Loucy (cell line): ENCODE data around the gene SAC3D1.

Experiments used
- H2AFZ ChIP-seq: fragments of 200-600 bp; sonication (generic); 2 replicates; pipeline ENCODE4 v1.6.0; 2016; ENCODE audit warnings: antibody characterized with exemption, mild to moderate bottlenecking, low read length, moderate library complexity
- H3F3A ChIP-seq: fragments of 200-600 bp; 2 replicates; pipeline ENCODE4 v1.6.0; 2016; ENCODE audit warnings: antibody characterized with exemption, low read depth, mild to moderate bottlenecking
- H3K27me3 ChIP-seq: fragments of 200-600 bp; sonication (generic); 2 replicates; pipeline ENCODE4 v1.6.1; 2014; ENCODE audit warnings: low read length, mild to moderate bottlenecking; ENCODE audit not compliant: insufficient read depth, poor library complexity, severe bottlenecking
- H3K36me3 ChIP-seq: fragments of 200-600 bp; sonication (generic); 2 replicates; pipeline ENCODE4 v1.6.1; 2016; ENCODE audit warnings: low read length; ENCODE audit not compliant: insufficient read depth
- H3K4me1 ChIP-seq: fragments of 200-600 bp; sonication (generic); 2 replicates; pipeline ENCODE4 v1.5.1; 2014; ENCODE audit warnings: low read length, mild to moderate bottlenecking; ENCODE audit not compliant: insufficient read depth, poor library complexity, severe bottlenecking
- H3K4me2 ChIP-seq: fragments of 200-600 bp; sonication (generic); 2 replicates; pipeline ENCODE4 v1.6.0; 2014; ENCODE audit warnings: antibody characterized with exemption, low read length, low read depth, mild to moderate bottlenecking; ENCODE audit not compliant: poor library complexity, severe bottlenecking
- H3K4me3 ChIP-seq: fragments of 200-600 bp; sonication (generic); 2 replicates; pipeline ENCODE4 v1.5.1; 2014; ENCODE audit warnings: low read length, mild to moderate bottlenecking, mixed read lengths; ENCODE audit not compliant: poor library complexity, severe bottlenecking
- H3K79me2 ChIP-seq: fragments of 200-600 bp; sonication (generic); 2 replicates; pipeline ENCODE4 v1.6.1; 2014; ENCODE audit warnings: low read length; ENCODE audit not compliant: insufficient read depth
- H3K9ac ChIP-seq: fragments of 200-600 bp; sonication (generic); 2 replicates; pipeline ENCODE4 v1.6.0; 2014; ENCODE audit warnings: mild to moderate bottlenecking, low read depth, low read length, moderate library complexity; ENCODE audit not compliant: poor library complexity, severe bottlenecking
- H3K9me2 ChIP-seq: fragments of 200-600 bp; sonication (generic); replicated peaks from 2 replicates; pipeline ENCODE4 v1.6.1; 2016; ENCODE audit warnings: low read depth, low read length, mixed read lengths
- H3K9me3 ChIP-seq: fragments of 200-600 bp; sonication (generic); 2 replicates; pipeline ENCODE4 v1.6.1; 2014; ENCODE audit warnings: mild to moderate bottlenecking, antibody characterized with exemption, low read length, low read depth; ENCODE audit not compliant: insufficient read depth
- H4K20me1 ChIP-seq: fragments of 200-600 bp; sonication (generic); 2 replicates; pipeline ENCODE4 v1.6.0; 2014; ENCODE audit warnings: antibody characterized with exemption, low read length, mild to moderate bottlenecking; ENCODE audit not compliant: insufficient read depth, poor library complexity, severe bottlenecking
- EZH2phosphoT487 ChIP-seq: fragments of 200-600 bp; IDR thresholded peaks from 2 replicates; pipeline ENCODE4 v1.6.1; 2018; ENCODE audit warnings: antibody characterized with exemption, mild to moderate bottlenecking, moderate library complexity, borderline replicate concordance
- TF ChIP-seq, protein P1 (sequence below): fragments of 200-600 bp; sonication (generic); conservative IDR thresholded peaks from 2 replicates; pipeline ENCODE4 v1.5.1; 2014; ENCODE audit warnings: mild to moderate bottlenecking, antibody characterized with exemption, low read length

The SAC3D1 gene

DNA sequence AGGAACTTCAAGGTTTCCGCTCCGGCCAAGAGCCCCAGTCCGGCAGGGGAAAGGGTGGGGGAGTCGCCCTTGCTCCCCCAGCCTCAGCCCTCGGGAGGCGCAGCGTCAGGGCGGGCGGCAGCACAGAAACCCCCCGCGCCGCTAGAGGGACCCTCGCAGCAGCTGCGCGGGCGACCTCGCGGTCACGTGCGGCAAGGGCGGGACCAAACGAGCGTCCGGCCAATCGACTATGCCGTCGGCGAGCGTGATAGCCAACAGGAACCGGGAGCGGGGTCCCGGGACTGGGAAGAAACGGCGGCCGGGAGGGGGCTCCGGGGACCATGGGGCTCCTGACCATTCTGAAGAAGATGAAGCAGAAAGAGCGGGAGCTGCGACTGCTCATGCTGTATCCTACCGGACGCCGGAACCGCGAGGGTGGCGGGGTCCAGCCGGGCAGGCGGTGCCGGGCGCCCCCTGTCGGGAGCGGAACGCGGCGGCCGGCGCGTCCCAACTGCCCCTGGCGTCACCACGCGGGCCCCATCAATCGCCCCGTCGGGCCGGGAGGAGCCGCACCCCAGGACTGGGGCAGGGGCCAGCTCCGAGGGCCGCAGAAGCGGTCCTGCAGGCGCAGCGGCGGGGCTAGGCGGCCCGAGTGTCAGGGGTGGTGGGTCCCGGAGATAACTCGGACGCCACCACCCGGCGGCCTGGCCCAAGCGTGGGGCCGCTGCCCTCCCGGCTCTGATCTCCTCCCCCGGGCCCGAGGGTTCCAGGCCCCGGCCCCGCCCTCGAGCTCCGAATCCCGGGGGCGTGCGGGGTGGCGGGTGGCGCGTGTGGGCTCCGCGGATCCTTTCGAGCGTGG is 26.9 kb upstream of the SAC3D1 start, which contains the start of gene ARL2:
Gene ARL2, plus strand, starts transcription at position 273 of the 838 bp plus-strand sequence. Its CDS starts 48 bp downstream, at position 321.
- Histone ChIP-seq H3K4me3 (peak within 1 kb of the TSS; percentile 89), H3K36me3 (peaks cover 3% of the 10 kb centered on the region; the same call in 1 of the 2 replicates), H3K9me3 (no peaks in the 10 kb centered on the region), H3K4me2 (peak within 1 kb of the TSS; percentile 85), H3K79me2 (peaks cover 32% of the 10 kb centered on the region), H4K20me1 (peaks cover 8% of the 10 kb centered on the region), H3K9me2 (no peaks in the 10 kb centered on the region), H3K4me1 (peaks cover 23% of the 10 kb centered on the region), H3K9ac (peak within 1 kb of the TSS; percentile 91), H2AFZ (peak within 1 kb of the TSS; percentile 93), H3F3A (peaks cover 6% of the 10 kb centered on the region), H3K27me3 (no peaks in the 10 kb centered on the region)
- TF ChIP-seq, protein P1, sequence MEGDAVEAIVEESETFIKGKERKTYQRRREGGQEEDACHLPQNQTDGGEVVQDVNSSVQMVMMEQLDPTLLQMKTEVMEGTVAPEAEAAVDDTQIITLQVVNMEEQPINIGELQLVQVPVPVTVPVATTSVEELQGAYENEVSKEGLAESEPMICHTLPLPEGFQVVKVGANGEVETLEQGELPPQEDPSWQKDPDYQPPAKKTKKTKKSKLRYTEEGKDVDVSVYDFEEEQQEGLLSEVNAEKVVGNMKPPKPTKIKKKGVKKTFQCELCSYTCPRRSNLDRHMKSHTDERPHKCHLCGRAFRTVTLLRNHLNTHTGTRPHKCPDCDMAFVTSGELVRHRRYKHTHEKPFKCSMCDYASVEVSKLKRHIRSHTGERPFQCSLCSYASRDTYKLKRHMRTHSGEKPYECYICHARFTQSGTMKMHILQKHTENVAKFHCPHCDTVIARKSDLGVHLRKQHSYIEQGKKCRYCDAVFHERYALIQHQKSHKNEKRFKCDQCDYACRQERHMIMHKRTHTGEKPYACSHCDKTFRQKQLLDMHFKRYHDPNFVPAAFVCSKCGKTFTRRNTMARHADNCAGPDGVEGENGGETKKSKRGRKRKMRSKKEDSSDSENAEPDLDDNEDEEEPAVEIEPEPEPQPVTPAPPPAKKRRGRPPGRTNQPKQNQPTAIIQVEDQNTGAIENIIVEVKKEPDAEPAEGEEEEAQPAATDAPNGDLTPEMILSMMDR = peak; percentile 58
- TF ChIP-seq EZH2phosphoT487 = no peak

DNA sequence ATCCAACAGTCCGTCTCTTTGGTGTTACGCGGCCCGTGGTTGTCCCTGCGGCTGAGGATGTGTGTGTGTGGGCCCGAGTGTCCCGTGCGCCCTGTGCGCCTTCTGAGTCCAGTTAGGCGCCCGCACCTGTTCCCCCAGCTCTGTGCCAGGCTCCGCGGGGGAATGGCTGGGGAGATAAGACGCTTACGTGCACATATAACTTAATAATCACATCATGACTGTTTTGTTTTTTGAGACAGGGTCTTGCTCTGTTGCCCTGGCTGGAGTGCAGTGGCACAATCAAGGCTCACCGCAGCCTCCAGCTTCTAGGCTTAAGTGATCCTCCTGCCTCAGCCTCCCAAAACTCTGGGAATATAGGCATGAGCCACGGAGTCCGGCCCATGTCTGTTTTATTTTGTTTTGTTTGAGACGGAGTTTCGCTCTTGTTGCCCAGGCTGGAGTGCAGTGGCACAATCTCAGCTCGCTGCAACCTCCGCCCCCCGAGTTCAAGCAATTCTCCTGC is 26.2 kb upstream of the SAC3D1 start:
- Histone ChIP-seq H3F3A (peaks cover 6% of the 10 kb centered on the region), H4K20me1 (peaks cover 8% of the 10 kb centered on the region), H3K4me2 (peak overlapping the region; percentile 85), H3K9me2 (no peaks in the 10 kb centered on the region), H3K79me2 (peaks cover 32% of the 10 kb centered on the region), H3K27me3 (no peaks in the 10 kb centered on the region), H3K9ac (peak overlapping the region; percentile 91), H3K36me3 (peaks cover 3% of the 10 kb centered on the region; the same call in 1 of the 2 replicates), H3K9me3 (no peaks in the 10 kb centered on the region), H3K4me1 (peaks cover 23% of the 10 kb centered on the region), H2AFZ (peak overlapping the region; percentile 93), H3K4me3 (peak overlapping the region; percentile 89)
- TF ChIP-seq, protein P1 = no peak
- no peak for TF ChIP-seq EZH2phosphoT487

DNA sequence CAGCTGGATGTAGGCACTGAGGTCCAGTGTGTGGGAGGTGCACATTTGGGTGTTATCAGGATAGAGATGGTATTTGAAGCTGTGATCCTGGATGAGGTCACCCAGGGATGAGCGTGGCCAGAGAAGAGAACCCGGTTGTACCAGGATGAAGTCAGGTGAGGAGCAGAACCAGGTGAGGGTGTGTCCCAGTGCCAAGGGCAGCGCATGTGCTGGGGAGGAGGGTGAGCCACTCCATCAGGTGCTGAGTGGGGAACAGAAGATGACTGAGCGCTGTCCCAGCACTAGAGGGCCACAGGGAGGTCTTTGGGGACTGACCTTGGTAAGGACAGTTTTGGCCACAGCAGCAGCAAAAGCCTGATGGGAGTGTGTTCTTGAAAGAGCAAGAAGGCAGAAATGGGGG is 24.3 kb upstream of the SAC3D1 start:
- Histone ChIP-seq H3K9ac (peak overlapping the region; percentile 30), H3K36me3 (peaks cover 3% of the 10 kb centered on the region; the same call in 1 of the 2 replicates), H4K20me1 (peaks cover 8% of the 10 kb centered on the region)

More for the DNA sequence above, 24.3 kb upstream of the SAC3D1 start:
- Histone ChIP-seq H3K9me2 (no peaks in the 10 kb centered on the region), H3K79me2 (peaks cover 32% of the 10 kb centered on the region), H3K9me3 (no peaks in the 10 kb centered on the region), H3K4me1 (peaks cover 23% of the 10 kb centered on the region), H3K27me3 (no peaks in the 10 kb centered on the region), H2AFZ (no peak overlapping the region), H3K4me3 (no peak overlapping the region), H3F3A (peaks cover 6% of the 10 kb centered on the region), H3K4me2 (peak overlapping the region; percentile 85)
- TF ChIP-seq, protein P1 = peak; percentile 28; the same call in 1 of the 2 replicates
- TF ChIP-seq EZH2phosphoT487 = no peak
